OCI-LY3 (cell line): ENCODE results near the gene SYS1.

Experiments
- H2AFZ ChIP-seq: fragments of 200-600, 300-600 bp; shearing (Covaris generic); 2 replicates; pipeline ENCODE4 v1.6.0; 2014; ENCODE audit warnings: antibody characterized with exemption, low read depth, low read length
- H3K27ac ChIP-seq: fragments of 200-600, 300-600 bp; sonication (generic); 2 replicates; pipeline ENCODE4 v1.5.1; 2014; ENCODE audit warnings: mild to moderate bottlenecking, low read length, moderate library complexity, mixed read lengths
- H3K27me3 ChIP-seq: fragments of 200-600, 300-600 bp; sonication (generic); 2 replicates; pipeline ENCODE4 v1.6.1; 2014; ENCODE audit warnings: low read depth, low read length, mixed read lengths
- H3K36me3 ChIP-seq: fragments of 200-600, 300-600 bp; sonication (generic); replicated peaks from 2 replicates; pipeline ENCODE3; 2014; ENCODE audit warnings: low read depth, low read length, mixed read lengths
- H3K4me1 ChIP-seq: fragments of 300-600, 200-600 bp; sonication (generic); 2 replicates; pipeline ENCODE4 v1.6.1; 2014; ENCODE audit warnings: low read length, mixed read lengths
- H3K4me2 ChIP-seq: fragments of 200-600, 300-600 bp; sonication (generic); 2 replicates; pipeline ENCODE4 v1.6.1; 2014; ENCODE audit warnings: low read length, mixed read lengths
- H3K4me3 ChIP-seq: fragments of 300-600, 200-600 bp; sonication (generic); 2 replicates; pipeline ENCODE4 v1.5.1; 2014; ENCODE audit warnings: antibody characterized with exemption, mild to moderate bottlenecking, low read length, moderate library complexity
- H3K79me2 ChIP-seq: fragments of 300-600, 200-600 bp; shearing (Covaris generic); 2 replicates; pipeline ENCODE4 v1.6.1; 2014; ENCODE audit warnings: mild to moderate bottlenecking, low read length, mixed read lengths
- H3K9ac ChIP-seq: fragments of 300-600, 200-600 bp; shearing (Covaris generic); 2 replicates; pipeline ENCODE4 v1.6.0; 2014; ENCODE audit warnings: mild to moderate bottlenecking, low read length, moderate library complexity
- H3K9me3 ChIP-seq: fragments of 200-600, 300-600 bp; shearing (Covaris generic); 2 replicates; pipeline ENCODE4 v1.6.1; 2014; ENCODE audit warnings: low read length, mixed read lengths; ENCODE audit not compliant: insufficient read depth
- H4K20me1 ChIP-seq: fragments of 200-600, 300-600 bp; sonication (generic); 2 replicates; pipeline ENCODE4 v1.6.1; 2016; ENCODE audit warnings: low read length, mixed read lengths; ENCODE audit not compliant: insufficient read depth
- CTCF ChIP-seq: fragments of 200-600, 300-600 bp; sonication (generic); IDR thresholded peaks from 2 replicates; pipeline ENCODE4 v1.5.1; 2014; ENCODE audit warnings: antibody characterized with exemption, low read length, low read depth
- EZH2phosphoT487 ChIP-seq: fragments of 200-600 bp; shearing (Covaris generic); IDR thresholded peaks from 2 replicates; pipeline ENCODE4 v1.6.1; 2018; ENCODE audit warnings: antibody characterized with exemption, mixed run types, low read depth

The SYS1 gene

GRCh38 chr20:45352729-45353128 is 10.2 kb upstream of the SYS1 start:
- Histone ChIP-seq H3K4me1 (peaks cover 21% of the 10 kb centered on the region), H3K79me2 (no peaks in the 10 kb centered on the region), H3K27ac (no peak overlapping the region), H3K9me3 (no peaks in the 10 kb centered on the region), H4K20me1 (no peaks in the 10 kb centered on the region), H3K4me2 (no peak overlapping the region), H3K36me3 (no peaks in the 10 kb centered on the region), H2AFZ (no peak overlapping the region), H3K4me3 (no peak overlapping the region), H3K27me3 (0 out of 2 replicates have a peak, but pooled peaks cover 2% of the 10 kb centered on the region), H3K9ac (no peak overlapping the region)
- TF ChIP-seq EZH2phosphoT487 = no peak
- no peak for TF ChIP-seq CTCF

GRCh38 chr20:45353746-45354145 is 9.2 kb upstream of the SYS1 start:
- no peak overlapping the region for H3K9ac ChIP-seq
- no peak overlapping the region for H3K4me2 ChIP-seq
- H2AFZ ChIP-seq = no peak overlapping the region
- no peak overlapping the region for H3K4me3 ChIP-seq
- no peaks in the 10 kb centered on the region for H3K36me3 ChIP-seq
- TF ChIP-seq CTCF (no peak), EZH2phosphoT487 (no peak)
- 0 out of 2 replicates have a peak, but pooled peaks cover 2% of the 10 kb centered on the region for H3K27me3 ChIP-seq
- H3K27ac ChIP-seq = no peak overlapping the region
- H4K20me1 ChIP-seq = no peaks in the 10 kb centered on the region
- H3K4me1 ChIP-seq = peaks cover 24% of the 10 kb centered on the region
- H3K9me3 ChIP-seq = no peaks in the 10 kb centered on the region
- H3K79me2 ChIP-seq = no peaks in the 10 kb centered on the region

- no peak overlapping the region for H2AFZ ChIP-seq
- no peak overlapping the region for H3K27ac ChIP-seq
- H4K20me1 ChIP-seq = no peaks in the 10 kb centered on the region
- 0 out of 2 replicates have a peak overlapping the region, but pooled peaks have one; percentile 2 for H3K4me2 ChIP-seq
- H3K79me2 ChIP-seq = no peaks in the 10 kb centered on the region
- 0 out of 2 replicates have a peak, but pooled peaks cover 2% of the 10 kb centered on the region for H3K27me3 ChIP-seq
- H3K4me1 ChIP-seq = peaks cover 31% of the 10 kb centered on the region
- TF ChIP-seq EZH2phosphoT487 = no peak
- no peak for TF ChIP-seq CTCF
- H3K4me3 ChIP-seq = no peak overlapping the region
- no peak overlapping the region for H3K9ac ChIP-seq
- H3K9me3 ChIP-seq = no peaks in the 10 kb centered on the region
- H3K36me3 ChIP-seq = no peaks in the 10 kb centered on the region
These were observed 8.3 kb upstream of the SYS1 start for GRCh38 chr20:45354423-45355208.

- Histone ChIP-seq H3K4me1 (peaks cover 33% of the 10 kb centered on the region), H2AFZ (no peak overlapping the region), H3K79me2 (no peaks in the 10 kb centered on the region), H3K27ac (no peak overlapping the region), H3K9ac (no peak overlapping the region), H3K4me2 (peak overlapping the region; percentile 2; the same call in 1 of the 2 replicates), H3K4me3 (no peak overlapping the region), H4K20me1 (no peaks in the 10 kb centered on the region), H3K27me3 (0 out of 2 replicates have a peak, but pooled peaks cover 2% of the 10 kb centered on the region), H3K36me3 (no peaks in the 10 kb centered on the region), H3K9me3 (no peaks in the 10 kb centered on the region)
- no peak for TF ChIP-seq EZH2phosphoT487
- TF ChIP-seq CTCF = no peak
These were observed 7.5 kb upstream of the SYS1 start for GRCh38 chr20:45355209-45356084.
